ENCODE data around the gene HAPLN2. TPM values are rescaled to one million over a fixed set of nuclear protein-coding genes. Genes with fewer than 3 reads are reported as not detected.

The HAPLN2 gene
- polyA plus RNA-seq, 1 donor (not counting 4 experiments of a cell fraction or from before 2014, with no cell fraction given), result not detected

DNA sequence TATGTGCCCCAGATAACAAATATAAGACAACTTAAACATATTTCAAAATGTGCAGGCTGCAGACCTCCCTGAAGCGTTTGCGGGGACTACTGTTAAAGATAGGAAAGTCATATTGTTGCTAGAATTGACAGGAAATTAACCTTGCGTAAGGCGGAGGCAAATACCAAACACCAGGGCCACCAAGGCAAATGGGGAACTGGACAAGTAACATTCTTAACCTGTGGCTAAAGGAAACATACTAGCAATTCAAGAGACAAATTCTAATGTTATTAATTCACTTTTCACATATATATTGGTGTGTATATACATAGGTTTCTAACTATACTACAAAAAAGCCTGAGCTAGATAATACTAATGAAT lies 6.8 kb downstream of the HAPLN2 start:
- DNase-seq (ENCODE audit: low read depth, low spot score) (no peak), FAIRE-seq (no peak)
- H3K4me3 ChIP-seq (ENCODE audit: control insufficient read depth in 2 of 3, extremely low read depth in 1 of 3, insufficient read depth in 2 of 3, low read depth in 1 of 3, low read length in 3 of 3), result no peak overlapping the region
- H3K27ac ChIP-seq (ENCODE audit: control insufficient read depth, insufficient read depth, low read length), result no peak overlapping the region
- H3K9me3 ChIP-seq (ENCODE audit: control insufficient read depth, low read depth, low read length), result no peaks in the 10 kb centered on the region
- TF ChIP-seq EZH2 (IDR thresholded peaks at IDR 0.05; ENCODE audit: low read length), result no peak
- TF ChIP-seq, protein P1, sequence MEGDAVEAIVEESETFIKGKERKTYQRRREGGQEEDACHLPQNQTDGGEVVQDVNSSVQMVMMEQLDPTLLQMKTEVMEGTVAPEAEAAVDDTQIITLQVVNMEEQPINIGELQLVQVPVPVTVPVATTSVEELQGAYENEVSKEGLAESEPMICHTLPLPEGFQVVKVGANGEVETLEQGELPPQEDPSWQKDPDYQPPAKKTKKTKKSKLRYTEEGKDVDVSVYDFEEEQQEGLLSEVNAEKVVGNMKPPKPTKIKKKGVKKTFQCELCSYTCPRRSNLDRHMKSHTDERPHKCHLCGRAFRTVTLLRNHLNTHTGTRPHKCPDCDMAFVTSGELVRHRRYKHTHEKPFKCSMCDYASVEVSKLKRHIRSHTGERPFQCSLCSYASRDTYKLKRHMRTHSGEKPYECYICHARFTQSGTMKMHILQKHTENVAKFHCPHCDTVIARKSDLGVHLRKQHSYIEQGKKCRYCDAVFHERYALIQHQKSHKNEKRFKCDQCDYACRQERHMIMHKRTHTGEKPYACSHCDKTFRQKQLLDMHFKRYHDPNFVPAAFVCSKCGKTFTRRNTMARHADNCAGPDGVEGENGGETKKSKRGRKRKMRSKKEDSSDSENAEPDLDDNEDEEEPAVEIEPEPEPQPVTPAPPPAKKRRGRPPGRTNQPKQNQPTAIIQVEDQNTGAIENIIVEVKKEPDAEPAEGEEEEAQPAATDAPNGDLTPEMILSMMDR (optimal IDR thresholded peaks at IDR 0.05 in 1 of 3, IDR thresholded peaks at IDR 0.05 in 1 of 3, conservative IDR thresholded peaks at IDR 0.05 in 1 of 3; ENCODE audit: extremely low read depth in 1 of 3, insufficient read depth in 2 of 3, low read length in 3 of 3), result no peak
- no peaks in the 10 kb centered on the region for H4K20me1 ChIP-seq (ENCODE audit: control insufficient read depth, extremely low read depth, insufficient read depth, low read length)
- H3K36me3 ChIP-seq (ENCODE audit: control insufficient read depth in 2 of 2, extremely low read depth in 1 of 2, insufficient read depth in 2 of 2, low read length in 2 of 2), result no peaks in the 10 kb centered on the region
- H2AFZ ChIP-seq (ENCODE audit: control insufficient read depth, low read length), result no peak overlapping the region
- H3K27me3 ChIP-seq (ENCODE audit: control insufficient read depth, extremely low read depth, insufficient read depth, low read length), result peaks cover 34% of the 10 kb centered on the region
- dilution Hi-C loops (cut with MboI; ENCODE audit: extremely low pct_ligation_motif_present, low sequenced_read_pairs), result no loop called here
- H3K4me2 ChIP-seq (ENCODE audit: control insufficient read depth, extremely low read depth, insufficient read depth, low read depth, low read length), result no peak overlapping the region
- no peaks in the 10 kb centered on the region for H3K4me1 ChIP-seq (ENCODE audit: control insufficient read depth, extremely low read depth, insufficient read depth, low read length)
- no peak overlapping the region for H3K9ac ChIP-seq (ENCODE audit: control insufficient read depth, extremely low read depth, insufficient read depth, low read length)
- no peaks in the 10 kb centered on the region for H3K9me1 ChIP-seq (ENCODE audit: control insufficient read depth, extremely low read depth, insufficient read depth, low read length)
- H3K79me2 ChIP-seq (ENCODE audit: control insufficient read depth, insufficient read depth, low read length), result no peaks in the 10 kb centered on the region

GRCh38 chr1:156627313-156627880 lies 8.2 kb downstream of the HAPLN2 start:
- Histone ChIP-seq H3K9me1 (ENCODE audit: control insufficient read depth, extremely low read depth, insufficient read depth, low read length) (no peaks in the 10 kb centered on the region), H3K4me1 (ENCODE audit: control insufficient read depth, extremely low read depth, insufficient read depth, low read length) (no peaks in the 10 kb centered on the region), H3K27ac (ENCODE audit: control insufficient read depth, insufficient read depth, low read length) (no peak overlapping the region), H3K4me3 (ENCODE audit: control insufficient read depth in 2 of 3, extremely low read depth in 1 of 3, insufficient read depth in 2 of 3, low read depth in 1 of 3, low read length in 3 of 3) (no peak overlapping the region), H3K27me3 (ENCODE audit: control insufficient read depth, extremely low read depth, insufficient read depth, low read length) (peaks cover 40% of the 10 kb centered on the region), H3K79me2 (ENCODE audit: control insufficient read depth, insufficient read depth, low read length) (no peaks in the 10 kb centered on the region), H2AFZ (ENCODE audit: control insufficient read depth, low read length) (no peak overlapping the region), H3K9me3 (ENCODE audit: control insufficient read depth, low read depth, low read length) (no peaks in the 10 kb centered on the region), H3K9ac (ENCODE audit: control insufficient read depth, extremely low read depth, insufficient read depth, low read length) (no peak overlapping the region), H3K36me3 (ENCODE audit: control insufficient read depth in 2 of 2, extremely low read depth in 1 of 2, insufficient read depth in 2 of 2, low read length in 2 of 2) (no peaks in the 10 kb centered on the region), H4K20me1 (ENCODE audit: control insufficient read depth, extremely low read depth, insufficient read depth, low read length) (no peaks in the 10 kb centered on the region), H3K4me2 (ENCODE audit: control insufficient read depth, extremely low read depth, insufficient read depth, low read depth, low read length) (no peak overlapping the region)
- dilution Hi-C loops (cut with MboI; ENCODE audit: extremely low pct_ligation_motif_present, low sequenced_read_pairs), result no loop called here
- no peak for TF ChIP-seq EZH2 (IDR thresholded peaks at IDR 0.05; ENCODE audit: low read length)
- TF ChIP-seq, protein P1 (optimal IDR thresholded peaks at IDR 0.05 in 1 of 3, IDR thresholded peaks at IDR 0.05 in 1 of 3, conservative IDR thresholded peaks at IDR 0.05 in 1 of 3; ENCODE audit: extremely low read depth in 1 of 3, insufficient read depth in 2 of 3, low read length in 3 of 3), result peak; percentile 71 to 84 (median 73)
- no peak for DNase-seq (ENCODE audit: low read depth, low spot score)
- FAIRE-seq, result no peak

All from keratinocyte (primary cell).